SK-N-SH treated with all-trans-retinoic acid at 6 μM for 48 hours (cell line): ENCODE measurements around the gene FRAS1.

Source experiments
- CSDC2 ChIP-seq: fragments of 250-450 bp; sonication (Bioruptor Pico); IDR thresholded peaks from 2 replicates; pipeline ENCODE4 v1.5.0; 2020; ENCODE audit warnings: mild to moderate bottlenecking, moderate library complexity
- OSR1 ChIP-seq: fragments of 250-450 bp; sonication (Bioruptor Pico); IDR thresholded peaks from 2 replicates; pipeline ENCODE4 v1.8.0; 2022; ENCODE audit warnings: moderate library complexity, mild to moderate bottlenecking, inconsistent platforms
- PATZ1 ChIP-seq: fragments of 250-450 bp; sonication (Bioruptor Pico); IDR thresholded peaks from 2 replicates; pipeline ENCODE4 v1.8.0; 2020; ENCODE audit warnings: mild to moderate bottlenecking, moderate library complexity, borderline replicate concordance
- RARB ChIP-seq: fragments of 250-450 bp; sonication (Bioruptor Pico); IDR thresholded peaks from 2 replicates; pipeline ENCODE4 v1.8.0; 2021; ENCODE audit warnings: mild to moderate bottlenecking, moderate library complexity
- TCF4 ChIP-seq: fragments of 250-450 bp; sonication (Bioruptor Pico); IDR thresholded peaks from 2 replicates; pipeline ENCODE4 v1.8.0; 2021; ENCODE audit warnings: mild to moderate bottlenecking, moderate library complexity, borderline replicate concordance
- ZFP3 ChIP-seq: fragments of 250-450 bp; sonication (Bioruptor Pico); IDR thresholded peaks from 2 replicates; pipeline ENCODE4 v1.5.0; 2020; ENCODE audit warnings: mild to moderate bottlenecking, moderate library complexity
- ZFP30 ChIP-seq: fragments of 450-650 bp; formaldehyde crosslinking; IDR thresholded peaks from 2 replicates; pipeline ENCODE4 v1.5.0; 2022; ENCODE audit warnings: mild to moderate bottlenecking, moderate library complexity
- ZNF565 ChIP-seq: fragments of 450-650 bp; formaldehyde crosslinking; conservative IDR thresholded peaks from 2 replicates; pipeline ENCODE4 v1.5.0; 2020; ENCODE audit warnings: low read depth, mild to moderate bottlenecking, moderate library complexity

DNA sequence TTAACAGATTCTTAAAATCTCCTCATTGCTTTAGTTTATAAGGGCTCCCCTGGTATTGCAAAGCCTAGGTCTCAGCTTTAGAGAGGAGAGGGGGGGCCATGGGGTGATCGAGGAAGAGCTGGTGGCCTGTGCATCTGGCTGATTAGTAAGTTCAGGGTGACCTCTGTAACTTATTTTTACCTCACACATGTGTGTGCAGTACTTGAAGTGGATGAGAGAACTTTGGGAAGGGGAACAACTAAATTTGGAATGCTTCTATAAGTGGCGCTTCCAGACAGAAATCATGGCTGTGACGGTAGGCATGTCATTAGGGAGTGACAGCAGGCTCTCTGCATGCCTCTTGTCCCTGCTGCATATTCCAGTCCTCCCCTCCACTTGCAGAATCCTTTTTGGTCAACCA, 41.9 kb downstream of the FRAS1 start:
- TF ChIP-seq ZNF565 (CRISPR knock-in tag) (no peak), ZFP3 (CRISPR knock-in tag) (no peak), PATZ1 (CRISPR knock-in tag) (no peak), RARB (no peak), ZFP30 (CRISPR knock-in tag) (no peak), OSR1 (CRISPR knock-in tag) (no peak), CSDC2 (no peak), TCF4 (CRISPR knock-in tag) (no peak)
